SK-N-DZ (cell line): ENCODE measurements around the gene KYAT1.
"Not testable (repeated sequence)": the region's sequence is repeated elsewhere in the genome, so short reads cannot be mapped to it uniquely, and the experiment has no call there.

Experiments
- DNase-seq: peaks from one replicate; pipeline ENCODE4 v3.0.0-alpha.2; 2015; ENCODE audit warnings: low spot score

KYAT1 gene

GRCh38 chr9:128886211-128886891, 4.6 kb upstream of the KYAT1 start:
- no peak for DNase-seq

- no peak for DNase-seq
These were observed 4.0 kb upstream of the KYAT1 start for GRCh38 chr9:128885798-128886197.

- DNase-seq, result no peak
These were observed 3.6 kb upstream of the KYAT1 start for GRCh38 chr9:128885376-128885775.

DNA sequence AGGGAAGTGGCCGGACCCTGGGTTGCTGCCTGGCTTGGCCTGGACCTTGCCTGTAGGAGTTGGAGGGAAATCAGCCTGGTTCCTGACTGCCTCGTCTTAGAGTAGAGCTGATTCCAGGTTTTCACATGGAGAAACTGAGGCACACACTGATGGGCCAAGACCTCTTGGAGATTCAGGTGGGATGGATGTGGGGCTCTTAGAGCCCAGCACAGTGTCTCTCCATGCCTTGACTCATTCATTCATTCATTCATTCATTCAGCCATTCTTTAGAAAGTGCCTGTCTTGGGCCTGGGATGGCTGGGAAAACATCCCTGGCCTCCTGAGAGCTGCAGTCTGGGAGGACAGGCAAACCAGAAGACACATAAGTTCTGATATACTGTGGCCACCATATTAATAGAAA, 2.4 kb upstream of the KYAT1 start:
- DNase-seq, result no peak

DNA sequence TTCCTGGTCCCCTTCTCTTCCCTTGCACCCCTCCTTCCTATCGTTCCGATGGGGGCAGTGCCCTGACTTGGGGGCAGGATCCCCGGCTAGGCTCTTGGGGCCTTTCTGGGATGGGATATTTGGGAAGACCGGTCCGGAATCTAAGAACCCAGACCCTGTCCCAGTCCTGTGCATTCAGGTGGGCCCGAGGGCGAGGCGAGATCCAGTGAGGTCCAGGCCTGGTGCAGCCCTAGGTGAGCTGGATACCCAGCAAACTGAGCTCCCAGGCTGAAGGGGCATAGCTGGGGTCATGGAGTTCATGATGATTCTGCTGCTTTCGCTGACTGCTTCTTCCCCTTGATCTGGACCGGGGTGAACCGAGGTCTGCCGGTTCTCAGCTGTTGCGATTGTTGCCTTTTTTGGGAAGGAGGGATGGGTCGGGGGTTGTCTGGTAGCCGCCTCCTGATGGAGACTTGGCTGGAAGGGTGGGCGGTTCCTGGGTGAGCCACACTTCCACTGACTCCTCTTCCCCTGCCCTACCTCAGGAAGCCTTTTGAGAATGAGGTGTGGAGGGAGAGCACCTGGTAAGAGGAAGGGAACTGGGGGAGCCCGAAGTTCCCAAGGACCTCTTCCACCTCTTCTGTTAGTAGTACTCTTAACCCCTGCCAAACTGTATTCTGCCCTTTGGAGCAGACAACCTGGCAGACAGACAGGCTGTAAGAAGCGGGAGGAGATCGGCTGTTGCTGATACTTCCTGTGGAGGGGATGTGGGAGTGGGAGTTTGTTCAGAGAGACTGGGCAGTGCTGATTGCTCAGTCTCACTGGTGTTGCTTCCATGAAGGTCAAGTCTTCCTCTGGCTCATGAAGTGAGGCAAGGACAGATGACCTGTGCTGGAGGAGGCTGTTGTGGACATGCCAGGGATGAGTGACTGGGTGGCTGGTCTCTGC, 1.2 kb upstream of the KYAT1 start:
- peak; percentile 23 for DNase-seq

DNA sequence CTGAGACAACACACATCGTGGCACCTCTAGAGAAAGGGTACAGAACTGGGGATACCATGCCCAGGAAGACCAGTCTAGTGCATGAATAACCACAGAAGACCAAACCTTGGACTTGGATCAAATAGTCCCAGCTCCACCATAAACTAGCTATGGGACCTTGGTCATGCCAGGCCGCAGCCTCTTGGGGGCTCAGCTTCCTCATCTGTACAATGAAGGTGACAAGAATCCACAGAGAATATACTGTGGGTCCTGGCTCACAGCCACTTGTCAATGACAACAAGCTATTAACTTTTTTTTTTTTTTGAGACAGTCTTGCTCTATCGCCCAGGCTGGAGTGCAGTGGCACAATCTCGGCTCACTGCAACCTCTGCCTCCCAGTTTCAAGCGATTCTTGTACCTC, 3.9 kb downstream of the KYAT1 start:
- DNase-seq, result no peak

DNA sequence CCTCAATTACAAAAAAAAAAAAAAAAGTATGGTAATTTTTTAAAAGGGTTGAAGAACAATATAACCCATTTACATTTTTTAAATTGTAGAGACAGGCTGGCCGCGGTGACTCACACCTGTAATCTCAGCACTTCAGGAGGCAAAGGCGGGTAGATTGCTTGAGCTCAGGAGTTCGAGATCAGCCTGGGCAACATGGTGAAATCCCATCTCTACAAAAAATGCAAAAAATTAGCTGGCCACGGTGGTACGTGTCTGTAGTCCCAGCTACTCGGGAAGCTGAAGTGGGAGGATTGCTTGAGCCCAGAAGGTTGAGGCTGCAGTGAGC, 10.8 kb downstream of the KYAT1 start:
- not testable (repeated sequence) for DNase-seq

DNA sequence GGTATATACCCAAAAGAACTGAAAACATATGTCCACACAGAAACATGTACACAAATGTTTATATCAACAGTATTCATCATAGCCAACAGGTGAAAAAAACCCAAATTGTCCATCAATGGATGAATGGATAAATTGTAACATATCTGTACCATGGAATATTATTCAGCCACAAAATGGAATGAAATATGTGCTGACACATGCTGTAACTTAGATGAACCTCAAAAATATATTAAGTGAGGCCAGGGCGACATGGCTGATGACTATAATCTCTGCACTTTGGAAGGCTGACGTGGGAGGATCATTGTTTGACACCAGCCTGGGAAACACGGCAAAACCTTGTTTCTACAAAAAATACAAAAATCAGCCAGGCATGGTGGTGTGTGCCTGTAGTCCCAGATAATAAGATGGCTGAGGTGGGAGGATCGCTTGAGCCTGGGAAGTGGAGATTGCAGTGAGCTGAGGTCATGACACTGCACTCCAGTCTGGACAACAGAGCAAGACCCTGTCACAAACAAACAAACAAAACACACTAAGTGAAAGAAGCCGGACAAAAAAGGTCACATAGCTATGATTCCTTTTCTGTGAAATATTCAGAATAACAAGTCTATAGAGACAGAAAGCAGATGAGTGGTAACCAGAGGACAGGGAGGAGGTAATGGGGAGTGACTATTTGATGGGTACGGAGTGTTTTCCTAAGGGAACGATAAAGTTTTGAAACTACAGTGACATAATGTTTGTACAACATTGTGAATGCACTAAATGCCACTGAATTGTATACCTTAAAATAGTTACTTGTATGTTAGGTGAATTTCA, 11.4 kb downstream of the KYAT1 start:
- no peak for DNase-seq

GRCh38 chr9:128863647-128864046, 18.1 kb downstream of the KYAT1 start:
- peak; percentile 74 for DNase-seq

DNA sequence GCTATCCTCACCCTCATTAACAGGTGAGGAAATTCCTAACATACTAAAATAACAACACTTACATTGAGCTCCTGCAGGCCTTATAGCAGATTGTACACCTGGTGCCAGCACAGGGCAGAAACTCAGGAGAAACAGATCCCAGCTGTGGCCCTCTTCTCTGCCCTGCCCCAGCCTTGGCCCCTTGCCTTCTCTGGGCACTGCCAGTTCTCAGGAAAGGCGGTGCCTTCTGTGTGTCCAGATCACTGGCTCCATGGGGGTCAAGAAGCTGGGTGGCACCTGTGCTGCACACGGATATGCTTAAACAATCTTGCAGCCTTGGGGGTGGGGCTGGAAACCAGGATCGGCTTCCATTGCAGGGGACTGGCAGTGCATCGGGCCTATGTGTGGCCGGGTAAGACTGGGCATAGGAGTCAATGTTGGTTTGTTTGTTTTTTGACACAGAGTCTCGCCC, 19.3 kb downstream of the KYAT1 start:
- no peak for DNase-seq

DNA sequence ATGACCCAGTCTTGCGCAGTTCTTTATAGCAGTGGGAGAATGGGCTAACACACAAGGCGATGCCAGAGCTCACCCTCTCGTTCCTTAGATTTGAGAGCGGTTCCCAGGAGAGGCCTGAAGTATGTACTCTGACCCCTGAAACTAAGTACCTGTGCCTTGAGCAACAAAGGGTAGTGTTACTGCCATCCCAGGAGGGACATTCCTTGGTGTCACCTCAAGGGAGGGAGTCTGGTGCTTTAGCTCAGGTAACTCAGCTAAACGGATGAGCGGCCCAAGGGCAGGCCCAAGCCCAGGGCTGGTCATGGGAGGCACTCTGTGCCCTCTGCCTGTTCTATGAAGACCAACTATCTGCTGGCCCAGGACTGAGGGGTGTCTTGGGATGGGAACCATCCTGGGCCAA, 20.2 kb downstream of the KYAT1 start:
- no peak for DNase-seq

GRCh38 chr9:128860937-128861336, 20.8 kb downstream of the KYAT1 start:
- no peak for DNase-seq

DNA sequence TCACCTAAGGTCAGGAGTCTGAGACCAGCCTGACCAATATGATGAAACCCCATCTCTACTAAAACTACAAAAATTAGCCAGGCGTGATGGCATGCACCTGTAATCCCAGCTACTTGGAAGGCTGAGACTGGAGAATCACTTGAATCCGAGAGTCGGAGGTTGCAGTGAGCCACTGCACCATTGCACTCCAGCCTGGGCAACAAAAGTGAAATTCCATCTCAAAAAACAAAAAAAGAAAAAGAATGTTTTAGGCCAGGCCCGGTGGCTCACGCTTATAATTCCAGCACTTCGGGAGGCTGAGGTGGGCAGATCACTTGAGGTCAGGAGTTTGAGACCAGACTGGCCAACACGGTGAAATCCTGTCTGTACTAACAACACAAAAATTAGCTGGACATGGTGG, 23.3 kb downstream of the KYAT1 start:
- DNase-seq, result not testable (repeated sequence)

- DNase-seq, result not testable (repeated sequence)
These were observed 27.3 kb downstream of the KYAT1 start for GRCh38 chr9:128854454-128854853.

- peak; percentile 82 for DNase-seq
These were observed 29.1 kb downstream of the KYAT1 start for GRCh38 chr9:128852646-128853045.

- DNase-seq, result peak; percentile 78
These were observed 29.8 kb downstream of the KYAT1 start for GRCh38 chr9:128851779-128852600.

- DNase-seq, result not testable (repeated sequence)
These were observed 30.7 kb downstream of the KYAT1 start for GRCh38 chr9:128851024-128851423.

DNA sequence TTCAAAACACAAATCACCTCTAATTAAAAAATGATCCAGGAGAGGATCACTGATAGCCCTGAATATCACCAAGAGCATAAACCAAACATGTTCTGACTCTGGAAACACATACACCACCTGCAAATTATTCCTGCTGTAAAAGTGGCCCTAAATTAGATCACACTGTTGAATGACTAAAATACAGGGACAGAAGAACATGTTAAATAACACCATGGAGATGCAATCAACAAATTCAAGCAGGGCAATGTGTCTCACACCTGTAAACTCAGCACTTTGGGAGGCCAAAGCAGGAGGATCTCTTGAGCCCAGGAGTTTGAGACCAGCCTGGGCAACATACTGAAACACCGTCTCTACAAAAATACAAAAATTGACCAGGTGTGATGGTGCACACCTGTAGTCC, 33.9 kb downstream of the KYAT1 start:
- DNase-seq, result no peak

DNA sequence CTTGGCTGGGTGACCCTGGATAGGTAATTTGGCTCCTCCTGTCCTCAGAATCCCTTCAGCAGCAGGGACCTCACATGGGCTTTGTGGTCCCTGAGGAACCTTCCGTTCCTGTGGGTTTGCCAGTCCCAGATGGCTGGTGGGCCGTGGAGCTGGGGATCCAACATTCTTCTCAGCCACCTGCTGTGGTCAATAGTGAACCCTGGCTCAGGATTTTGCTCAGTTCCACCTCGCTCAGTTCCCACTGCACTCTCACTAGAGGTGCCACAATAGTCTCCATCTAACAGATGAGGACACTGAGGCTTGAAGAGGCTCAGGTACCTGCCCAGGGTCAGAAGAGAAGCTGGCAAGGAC, 35.1 kb downstream of the KYAT1 start:
- DNase-seq, result no peak

DNA sequence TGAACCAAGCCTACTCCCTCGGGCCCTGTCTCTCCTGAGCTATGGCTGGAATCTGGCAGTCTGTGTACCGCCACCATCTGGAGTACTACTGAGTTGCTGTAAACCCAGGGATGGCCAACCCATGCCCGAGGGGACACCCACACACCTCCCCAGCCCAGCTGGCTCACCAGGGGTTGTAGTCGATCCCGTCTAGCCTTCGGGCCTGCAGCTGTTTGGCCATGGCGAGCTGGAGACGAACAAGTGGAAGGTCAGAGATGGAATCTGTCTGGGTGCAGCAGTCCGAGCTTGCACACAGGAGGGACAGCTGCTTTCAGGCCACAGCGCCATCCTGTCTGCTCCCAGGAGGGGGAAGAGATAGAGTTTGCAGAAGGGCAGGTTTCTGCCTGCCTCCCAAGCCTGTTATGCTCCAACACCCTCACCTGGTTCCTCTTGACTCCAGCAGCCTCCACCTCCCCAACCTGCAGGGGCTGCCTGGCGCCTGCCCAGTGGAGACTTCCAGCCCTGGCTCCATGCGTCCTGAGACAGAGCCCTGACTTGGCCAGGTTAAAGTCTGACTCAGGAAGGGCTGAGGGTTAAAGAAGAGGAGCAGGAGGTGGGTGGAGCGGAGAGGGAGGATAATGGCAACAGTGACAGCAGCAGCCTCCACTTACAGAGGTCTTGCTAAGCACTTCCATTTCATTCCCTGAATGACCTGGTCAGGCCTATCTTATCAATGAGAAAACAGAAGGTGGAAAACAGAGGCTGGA, 36.4 kb downstream of the KYAT1 start:
- no peak for DNase-seq

GRCh38 chr9:128843171-128843570, 38.6 kb downstream of the KYAT1 start:
- DNase-seq, result not testable (repeated sequence)
